GM21786 (cell line): ENCODE measurements around the gene RHOB.
"Not testable (repeated sequence)": the region's sequence is repeated elsewhere in the genome, so short reads cannot be mapped to it uniquely, and the experiment has no call there.

ENCODE experiments used
- ATAC-seq: cut with Tn5 transposase; IDR thresholded peaks from one replicate; pipeline ENCODE4 v1.9.1; 2021; ENCODE audit not compliant: unreplicated experiment

RHOB gene

DNA sequence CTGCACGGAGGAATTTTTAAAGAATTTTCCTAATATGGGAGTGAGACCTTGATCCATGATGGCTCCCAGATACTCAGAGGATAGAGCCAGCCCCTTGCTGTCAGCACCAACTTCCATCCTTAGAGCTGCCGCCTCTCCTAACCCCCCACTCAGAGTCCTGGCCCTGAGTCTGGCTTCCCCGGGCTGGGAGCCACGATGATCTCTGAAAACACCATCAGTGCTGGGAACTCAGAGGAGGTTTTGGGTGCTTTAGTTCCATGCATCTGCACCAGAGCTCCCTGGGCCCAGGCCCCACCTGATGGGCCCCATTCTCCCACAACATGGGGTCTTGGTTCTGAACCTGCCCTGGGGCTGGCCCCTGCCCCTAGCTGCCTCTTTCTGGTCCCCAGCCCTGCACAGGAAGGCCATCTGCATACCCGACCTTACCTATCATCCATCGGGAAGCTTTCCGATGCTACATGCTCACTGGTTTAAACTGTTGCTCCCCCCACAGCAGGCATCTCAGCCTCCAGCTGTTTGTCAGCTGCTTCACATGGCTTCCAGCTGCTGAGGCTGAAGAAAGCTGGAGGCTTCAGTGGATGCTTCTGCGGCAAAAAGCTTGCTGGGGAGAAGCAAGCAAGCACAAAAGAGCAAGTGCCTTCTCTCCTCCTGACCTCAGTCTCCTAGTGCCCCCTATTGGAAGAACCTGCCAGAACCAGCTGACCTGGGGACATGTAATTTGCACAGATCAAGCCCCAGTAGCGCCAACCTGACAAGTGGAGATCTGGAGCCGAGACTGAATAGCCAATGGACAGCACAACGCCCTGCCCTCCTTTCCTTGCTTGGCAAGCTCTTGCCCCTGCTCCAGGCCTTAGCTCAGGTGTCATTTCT, 24.2 kb upstream of the RHOB start:
- ATAC-seq, result no peak

DNA sequence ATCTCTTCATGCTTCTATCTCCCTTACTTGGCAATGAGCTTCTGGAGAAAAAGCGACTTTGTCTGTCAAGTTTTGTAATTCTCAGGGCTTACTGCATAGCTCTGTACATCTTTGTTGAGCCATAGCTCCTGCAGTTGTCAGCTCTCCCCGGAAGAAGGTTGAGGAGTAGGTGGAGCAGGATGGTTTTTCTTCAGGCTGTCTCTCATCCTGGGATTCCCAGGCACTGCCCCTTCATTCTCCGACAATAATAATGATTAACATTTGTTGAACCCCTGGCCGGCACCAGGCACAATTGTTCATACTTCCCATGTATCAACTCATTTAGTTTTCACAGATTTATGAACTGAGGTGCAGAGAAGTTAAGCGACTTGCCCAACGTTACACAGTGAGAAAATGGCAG, 23.5 kb upstream of the RHOB start:
- no peak for ATAC-seq

DNA sequence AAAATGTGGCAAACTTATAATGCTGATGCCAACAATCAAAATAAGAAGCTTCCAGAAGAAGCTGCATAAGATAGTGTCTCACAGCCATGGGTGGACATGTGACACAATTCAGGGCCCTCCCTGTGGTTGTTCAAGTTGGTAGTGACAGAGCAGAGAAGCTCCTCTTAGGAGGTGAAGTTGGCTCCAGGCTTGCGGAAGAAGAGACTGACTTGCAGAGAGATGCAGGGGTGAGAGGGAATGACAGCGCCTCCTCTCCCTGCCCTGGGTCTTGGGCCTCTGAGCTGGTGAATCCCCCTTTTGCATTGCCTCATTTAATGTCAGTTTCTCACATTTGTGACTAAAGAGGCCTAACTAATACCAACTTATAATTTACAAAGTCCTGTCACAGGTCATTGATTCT, 23.0 kb upstream of the RHOB start:
- no peak for ATAC-seq

DNA sequence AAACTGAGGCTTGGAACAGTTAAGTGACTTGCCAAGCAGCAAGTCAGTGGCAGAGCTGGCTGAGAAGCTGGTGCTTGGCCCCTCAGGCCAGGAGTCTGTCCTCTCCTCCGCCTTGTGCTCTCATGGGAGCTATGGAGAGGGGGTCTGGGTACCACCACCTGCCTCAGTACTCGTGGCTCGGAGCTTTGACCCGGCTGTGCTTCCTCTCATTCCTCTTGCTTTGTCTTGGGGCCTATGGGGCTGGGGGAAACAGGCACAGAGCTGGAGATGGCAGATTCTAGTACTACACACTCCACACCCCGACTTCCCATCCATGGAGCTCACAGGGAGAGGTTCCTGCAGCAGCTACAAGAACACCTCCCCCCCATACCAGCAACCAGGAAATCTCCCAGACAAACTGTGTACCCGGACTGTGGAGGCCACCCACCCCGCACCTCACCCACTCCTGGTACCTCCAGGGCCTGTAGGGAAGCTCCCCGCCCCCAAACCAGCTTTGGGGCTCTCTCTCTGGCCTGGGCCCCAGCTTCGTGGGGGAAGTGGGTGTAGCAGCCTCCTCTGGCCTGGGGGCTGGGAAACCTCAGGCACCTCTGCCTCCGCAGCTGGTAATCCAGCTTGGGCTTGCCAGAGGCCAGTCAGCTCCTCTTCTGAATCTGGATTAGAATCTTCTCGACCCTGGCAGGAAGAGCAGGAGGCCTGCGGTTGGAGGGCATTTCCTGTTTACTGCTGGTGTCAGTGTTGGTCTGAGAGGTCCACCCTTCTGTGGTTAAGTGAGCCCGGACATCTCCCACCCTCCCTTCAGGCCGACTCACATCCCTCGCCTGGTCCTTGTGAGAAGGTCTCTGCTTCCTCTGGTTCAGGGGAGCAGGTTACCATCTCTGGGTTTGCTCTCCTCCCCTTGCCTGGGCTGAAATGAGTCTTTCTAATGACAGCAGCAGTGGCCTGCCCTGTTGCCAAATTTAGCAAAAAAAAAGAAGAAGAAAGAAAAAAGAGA, 22.3 kb upstream of the RHOB start:
- peak; percentile 61 for ATAC-seq

DNA sequence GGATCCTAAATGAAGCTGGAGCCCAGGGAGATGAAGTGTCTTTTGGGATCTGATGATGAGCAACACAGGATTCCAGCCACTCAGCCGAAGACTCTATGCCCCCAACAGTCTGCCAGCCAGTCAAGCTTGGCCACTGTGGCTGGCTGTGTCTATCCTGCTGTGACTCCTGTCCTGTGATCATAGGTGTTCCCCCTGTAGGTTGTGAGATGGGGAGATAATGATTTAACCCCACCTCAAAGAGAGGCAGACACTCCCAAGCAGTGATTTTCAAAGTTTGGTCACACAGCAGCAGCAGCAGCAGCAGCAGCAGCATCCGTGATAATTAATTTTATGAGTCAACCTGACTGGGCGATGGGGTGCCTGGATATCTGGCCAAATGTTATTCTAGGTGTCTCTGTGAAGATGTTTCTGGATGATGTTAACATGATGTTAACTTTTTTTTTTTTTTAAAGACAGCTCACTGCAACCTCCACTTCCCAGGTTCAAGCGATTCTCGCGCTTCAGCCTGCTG, 21.4 kb upstream of the RHOB start:
- peak; percentile 40 for ATAC-seq

DNA sequence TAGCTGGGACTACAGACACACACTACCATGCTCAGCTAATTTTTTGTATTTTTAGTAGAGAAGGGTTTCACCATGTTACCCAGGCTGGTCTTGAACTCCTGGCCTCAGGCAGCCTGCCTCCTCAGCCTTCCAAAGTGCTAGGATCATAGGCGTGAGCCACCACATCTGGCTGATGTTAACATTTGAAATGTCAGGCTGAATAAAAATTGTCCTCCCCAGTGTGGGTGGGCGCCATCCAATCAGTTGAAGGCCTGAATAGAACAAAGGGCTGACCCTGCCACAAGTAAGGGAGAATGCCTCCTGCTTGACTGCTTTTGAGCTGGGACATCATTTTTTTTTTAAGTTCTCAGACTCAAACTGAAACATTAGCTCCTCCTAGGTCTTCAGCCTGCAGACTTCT, 21.0 kb upstream of the RHOB start:
- no peak for ATAC-seq

DNA sequence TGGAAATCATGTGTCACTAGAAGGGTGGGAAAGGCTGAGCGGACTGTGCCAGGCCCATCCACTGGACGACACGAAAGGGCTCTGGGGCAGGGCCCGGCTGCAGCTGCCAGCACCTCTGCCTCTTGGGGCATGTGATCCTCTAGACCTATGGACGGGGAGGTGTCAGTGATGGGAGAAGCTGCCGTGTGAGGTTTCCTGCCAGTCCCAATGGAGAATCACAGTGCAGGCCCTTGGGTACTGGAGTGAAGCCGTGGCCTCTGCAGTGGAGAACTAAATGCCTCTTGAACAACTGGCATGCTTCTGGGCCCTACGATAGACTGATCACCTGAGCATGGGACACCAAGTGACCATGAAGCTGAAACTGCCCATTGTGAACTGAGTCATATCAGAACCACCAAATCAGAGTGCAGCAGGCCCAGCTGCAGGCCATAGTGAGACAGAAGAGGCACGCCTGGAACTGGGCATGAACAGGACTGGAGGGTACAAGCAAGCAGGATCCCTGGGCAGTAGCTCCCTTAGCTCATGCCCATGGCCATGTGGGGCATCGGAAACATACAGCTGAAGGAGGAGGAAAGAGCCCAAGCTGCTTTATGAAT, 18.8 kb upstream of the RHOB start:
- no peak for ATAC-seq

DNA sequence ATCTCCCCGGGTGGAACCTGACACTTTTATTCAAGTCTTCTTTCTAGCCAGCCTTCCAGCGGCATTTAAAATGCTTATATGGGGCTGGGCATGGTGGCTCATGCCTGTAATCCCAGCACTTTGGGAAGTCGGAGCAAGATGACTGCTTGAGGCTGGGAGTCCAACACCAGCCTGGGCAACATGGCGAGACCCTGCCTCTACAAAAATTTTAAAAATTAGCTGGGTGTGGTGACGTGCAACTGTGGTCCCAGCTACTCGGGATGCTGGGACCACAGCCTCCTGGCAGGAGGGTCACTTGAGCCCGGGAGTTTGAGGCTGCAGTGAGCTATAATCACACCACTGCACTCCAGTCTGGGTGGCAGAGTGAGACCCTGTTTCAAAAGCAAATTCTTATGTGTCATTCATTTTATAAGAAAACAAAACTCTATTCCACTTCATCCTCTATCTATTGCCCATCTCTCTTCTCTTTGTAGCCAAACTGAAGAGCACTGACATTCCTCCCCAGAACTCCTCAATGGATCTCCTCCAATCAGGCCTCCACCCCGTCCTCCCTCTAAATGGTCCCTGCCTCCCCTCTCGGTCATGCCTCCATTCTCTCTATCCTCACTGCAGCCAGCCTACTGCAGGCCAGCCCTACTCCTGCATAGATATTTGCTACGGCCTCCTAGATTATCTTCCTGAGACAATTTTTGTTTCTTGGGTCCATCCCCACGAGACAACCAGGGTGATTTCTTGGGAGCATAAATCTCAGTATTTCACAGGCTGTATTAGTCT, 18.0 kb upstream of the RHOB start:
- no peak for ATAC-seq

DNA sequence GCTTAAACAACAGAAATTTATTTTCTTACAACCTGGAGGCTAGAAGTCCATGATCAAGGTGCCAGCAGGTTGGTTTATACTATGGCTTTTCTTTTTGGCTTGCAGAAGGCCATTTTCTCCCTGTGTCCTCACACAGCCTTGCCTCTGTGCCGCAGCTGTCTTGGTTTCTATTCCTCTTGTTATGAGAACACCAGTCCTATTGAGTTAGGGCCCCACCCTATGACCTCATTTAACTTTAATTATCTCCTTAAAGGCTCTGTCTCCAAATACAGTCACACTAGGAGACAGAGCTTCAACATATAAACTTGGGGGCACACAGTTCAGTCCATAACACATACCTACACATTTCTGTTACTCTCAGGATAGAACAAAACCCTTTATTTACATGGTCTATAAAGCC, 17.3 kb upstream of the RHOB start:
- peak; percentile 68 for ATAC-seq

DNA sequence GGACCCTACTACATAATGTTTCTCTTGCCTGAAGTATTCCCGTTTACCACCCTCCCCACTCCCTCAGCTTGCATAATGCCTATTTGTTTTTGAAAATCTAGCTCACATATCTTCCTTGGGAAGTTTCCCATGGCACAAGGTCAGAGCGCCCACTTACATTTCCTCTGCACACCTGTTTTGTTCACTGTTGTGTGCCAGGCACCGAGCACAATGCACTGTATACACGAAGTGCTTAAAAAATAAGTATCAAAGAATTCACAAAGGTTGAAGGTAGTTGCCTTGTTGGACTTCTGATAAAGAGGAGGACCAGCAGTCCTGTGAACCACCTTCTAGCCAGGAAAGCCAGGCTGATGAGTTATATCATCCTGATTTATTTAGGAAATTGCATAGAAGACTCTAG, 16.8 kb upstream of the RHOB start:
- ATAC-seq, result no peak

DNA sequence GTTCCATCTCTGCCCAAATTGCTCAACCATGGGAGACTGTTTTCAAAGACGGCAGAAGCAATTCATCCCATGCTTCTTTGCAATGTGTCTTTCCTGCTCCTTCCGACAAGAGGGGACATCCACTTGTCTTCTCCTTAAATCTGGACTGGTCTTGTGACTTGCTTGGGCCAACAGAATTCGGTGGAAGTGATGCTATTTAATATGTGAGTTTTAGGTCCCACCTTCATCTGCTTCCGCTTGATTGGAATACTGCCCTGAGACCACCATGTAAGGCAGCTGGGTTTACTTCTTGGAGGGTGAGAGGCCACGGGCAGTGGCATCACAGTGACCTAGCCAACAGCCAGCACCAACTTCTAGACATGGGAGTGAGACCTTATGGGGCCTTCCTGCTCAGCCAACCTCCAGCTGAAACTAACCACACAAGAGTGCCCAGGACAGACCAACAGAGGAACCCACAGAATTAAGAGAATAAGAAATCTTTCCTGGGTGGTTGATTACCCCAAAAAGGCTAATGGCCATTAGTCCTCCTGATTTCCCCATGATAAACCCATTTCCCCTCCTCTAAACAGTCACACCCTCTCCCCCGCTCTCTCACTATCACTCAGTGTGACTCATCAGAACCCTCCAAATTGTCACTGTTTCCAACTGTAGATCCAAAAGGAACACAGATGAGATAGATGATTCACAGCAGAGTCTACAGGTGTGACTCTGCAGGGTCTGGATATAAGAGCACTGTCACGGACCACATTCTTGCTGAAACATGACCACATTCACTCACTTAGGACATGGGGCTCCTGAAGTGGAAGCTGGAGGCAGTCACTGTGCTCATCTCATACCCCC, 16.2 kb upstream of the RHOB start:
- no peak for ATAC-seq

DNA sequence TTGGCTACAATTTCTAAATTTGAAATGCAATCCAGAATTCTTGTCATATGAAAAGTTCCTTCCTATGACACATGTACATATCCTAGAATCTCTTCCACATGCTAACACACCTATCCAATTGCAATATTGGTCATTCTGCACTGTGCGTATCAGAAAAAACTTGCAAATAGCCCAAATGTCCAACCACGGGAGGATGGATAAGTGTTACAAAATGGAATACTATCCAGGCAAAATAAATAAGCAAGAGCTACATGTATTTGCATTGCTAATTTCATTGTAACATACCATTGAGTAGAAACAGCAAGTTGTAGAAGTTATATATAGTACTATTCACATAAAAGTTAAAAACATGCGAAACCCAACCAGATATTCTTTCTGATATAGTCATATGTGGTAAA, 15.6 kb upstream of the RHOB start:
- ATAC-seq, result no peak

DNA sequence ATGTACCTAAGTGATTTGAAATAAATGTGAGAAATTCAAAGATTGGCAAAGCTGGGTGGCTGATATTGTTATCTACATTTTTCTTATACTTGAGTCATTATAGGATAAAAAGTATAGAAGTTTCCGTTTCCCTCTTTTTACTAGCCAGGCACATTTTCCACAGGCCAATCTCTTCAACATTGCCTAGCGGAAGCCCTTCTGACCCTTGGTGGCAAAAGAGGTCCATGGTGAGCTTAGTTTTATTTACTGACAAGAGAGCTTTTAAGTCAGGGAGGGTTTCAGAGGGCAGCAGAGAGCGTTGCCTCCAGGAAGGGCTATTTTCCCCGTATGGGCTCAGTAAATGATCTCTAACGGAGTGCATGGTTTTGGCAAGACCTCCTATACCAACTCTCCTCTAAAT, 15.1 kb upstream of the RHOB start:
- ATAC-seq, result no peak

DNA sequence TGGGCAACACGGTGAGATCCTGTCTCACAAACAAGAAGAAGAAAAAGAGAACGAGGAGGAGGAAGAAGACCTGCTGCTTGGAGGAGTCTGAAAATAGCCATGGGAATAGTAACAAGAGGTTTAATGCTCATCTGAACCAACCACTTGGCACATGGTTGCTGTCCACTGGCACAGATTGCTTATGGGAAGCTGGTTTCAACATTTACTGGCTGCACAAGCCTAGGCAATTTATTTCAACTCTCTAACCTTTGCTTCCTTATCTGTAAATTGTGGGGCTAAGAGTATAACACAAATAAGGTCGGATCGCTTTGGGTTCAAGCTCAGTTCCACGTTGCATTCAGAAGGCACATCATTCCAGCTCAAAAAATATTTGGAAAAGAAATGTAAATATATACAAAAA, 14.2 kb upstream of the RHOB start:
- no peak for ATAC-seq

DNA sequence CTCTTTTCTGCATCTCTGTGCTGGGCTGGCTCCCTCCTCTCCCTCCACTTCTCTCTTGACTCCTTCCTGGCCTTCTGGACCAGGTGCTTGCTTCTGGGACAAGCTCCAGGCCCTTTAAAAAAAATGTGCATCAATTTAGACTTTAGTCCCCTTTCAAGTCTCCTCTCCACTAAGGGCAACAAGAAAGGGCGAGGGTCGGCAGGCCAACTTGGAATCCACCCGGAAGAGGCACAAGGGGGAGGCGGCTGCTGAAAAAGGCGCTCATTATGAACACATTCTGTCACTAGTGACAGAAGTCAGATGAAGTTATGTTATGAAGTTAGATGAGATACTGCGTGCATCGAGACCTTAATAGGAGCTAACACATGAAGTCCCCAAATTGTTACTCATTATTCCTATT, 13.6 kb upstream of the RHOB start:
- ATAC-seq, result no peak

DNA sequence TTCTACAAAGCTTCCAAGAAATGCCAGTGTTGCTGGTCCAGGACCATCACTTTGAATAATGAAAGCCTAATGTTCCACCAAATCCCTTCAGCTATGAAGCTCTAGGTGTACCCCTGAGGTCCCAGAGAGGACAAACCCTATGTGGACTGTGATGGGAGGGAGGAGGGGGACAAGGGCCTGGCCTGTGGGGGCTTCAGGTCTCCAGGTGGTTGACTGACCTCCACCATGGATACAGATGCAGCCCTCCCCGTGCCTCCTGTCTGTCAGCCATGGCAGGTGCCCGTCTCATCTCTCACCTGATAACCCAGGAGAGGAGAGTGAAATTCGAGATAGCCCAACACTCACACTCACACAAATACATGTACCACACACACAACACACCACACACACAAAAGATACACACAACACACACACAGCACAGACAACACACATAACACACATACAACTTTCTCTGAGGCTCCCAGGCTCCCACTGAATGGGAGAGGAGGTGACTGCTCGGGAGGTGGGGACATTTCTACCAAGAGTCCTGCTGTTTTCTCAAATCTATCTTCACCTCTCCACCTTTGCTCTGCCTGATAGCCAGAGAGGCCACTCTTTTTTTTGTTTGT, 12.8 kb upstream of the RHOB start:
- ATAC-seq, result no peak

DNA sequence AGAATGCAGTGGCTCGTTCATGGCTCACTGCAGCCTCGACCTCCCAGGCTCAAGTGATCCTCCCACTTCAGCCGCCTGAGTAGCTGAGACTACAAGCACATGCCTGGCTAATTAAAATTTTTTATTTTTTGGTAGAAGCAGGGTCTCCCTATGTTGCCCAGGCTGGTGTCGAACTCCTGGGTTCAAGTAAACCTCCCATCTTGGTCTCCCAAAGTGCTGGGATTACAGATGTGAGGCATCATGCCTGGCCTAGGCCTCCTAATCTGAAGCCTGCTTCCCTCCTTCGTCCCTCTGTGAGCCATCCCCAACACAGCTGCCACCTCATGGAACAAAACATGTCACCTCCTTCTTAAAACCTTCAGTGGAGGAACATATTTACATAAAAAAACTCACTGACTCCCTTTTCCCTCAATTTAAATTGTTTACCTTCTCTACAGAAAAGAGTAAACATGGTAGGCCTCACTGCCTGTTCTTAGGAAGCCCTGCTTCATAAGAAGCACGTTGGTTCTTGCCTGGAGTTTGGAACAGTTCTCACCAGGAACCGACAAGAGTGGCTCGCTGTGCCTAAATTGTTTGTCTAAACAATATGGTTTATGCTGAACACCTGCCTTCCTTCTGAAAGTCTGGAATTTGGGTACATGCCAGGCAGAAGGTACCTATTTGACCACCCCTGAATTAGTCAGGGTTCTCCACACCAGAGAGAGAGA, 12.1 kb upstream of the RHOB start:
- no peak for ATAC-seq

DNA sequence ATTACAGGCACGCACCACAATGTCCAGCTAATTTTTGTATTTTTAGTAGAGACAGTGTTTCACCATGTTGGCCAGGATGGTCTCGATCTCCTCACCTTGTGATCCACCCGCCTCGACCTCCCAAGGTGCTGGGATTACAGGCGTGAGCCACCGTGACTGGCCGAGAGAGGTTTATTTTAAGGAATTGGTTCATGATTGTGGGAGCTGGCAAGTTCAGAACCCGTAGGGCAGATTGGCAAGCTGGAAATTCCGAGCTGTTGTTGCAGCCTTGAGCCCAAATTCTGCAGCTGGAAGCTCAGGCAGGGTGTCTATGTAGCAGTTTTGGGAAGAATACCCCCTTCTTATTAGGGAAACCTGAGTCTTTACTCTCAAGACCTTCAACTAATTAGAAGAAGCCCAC, 11.4 kb upstream of the RHOB start:
- ATAC-seq, result not testable (repeated sequence)
